Coronary artery (tissue), 2 donors: ENCODE data around the gene TENM3.

Experiments used
- DNase-seq: peaks from one replicate; pipeline ENCODE4 v3.0.0-alpha.2; 2017; ENCODE audit warnings: low spot score
- H3K27ac ChIP-seq, 2 donors: fragments of 200-600 bp; sonication (generic); one replicate each; pipeline ENCODE4 v1.5.1; 2016 to 2019
- H3K4me3 ChIP-seq: fragments of 200-600 bp; sonication (generic); 2 replicates; pipeline ENCODE4 v1.5.1; 2016; ENCODE audit warnings: mild to moderate bottlenecking, moderate library complexity
- TF ChIP-seq, protein P1 (sequence below): fragments of 200-600 bp; sonication (generic); IDR thresholded peaks from one replicate; pipeline ENCODE4 v1.5.1; 2019; ENCODE audit warnings: antibody characterized with exemption

The TENM3 gene

DNA sequence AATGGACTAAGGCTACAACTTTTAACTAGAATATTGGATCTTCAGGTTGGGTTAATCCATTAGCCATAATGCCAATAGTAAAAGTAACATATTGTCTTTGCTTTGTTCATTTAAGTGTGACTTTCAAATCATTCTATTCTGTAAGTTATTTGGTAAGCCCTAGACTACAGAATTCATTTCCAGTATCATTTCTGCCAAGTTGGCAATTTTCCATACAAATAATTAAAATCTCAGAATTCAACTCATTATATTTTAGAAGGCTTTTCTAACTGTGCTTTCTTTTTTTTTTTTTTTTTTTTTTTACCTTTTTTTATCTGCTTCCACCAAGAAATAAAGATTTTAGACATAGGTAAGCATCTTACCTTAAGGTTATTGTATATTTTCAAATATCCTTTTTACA lies 500.6 kb downstream of the TENM3 start:
- TF ChIP-seq, protein P1, sequence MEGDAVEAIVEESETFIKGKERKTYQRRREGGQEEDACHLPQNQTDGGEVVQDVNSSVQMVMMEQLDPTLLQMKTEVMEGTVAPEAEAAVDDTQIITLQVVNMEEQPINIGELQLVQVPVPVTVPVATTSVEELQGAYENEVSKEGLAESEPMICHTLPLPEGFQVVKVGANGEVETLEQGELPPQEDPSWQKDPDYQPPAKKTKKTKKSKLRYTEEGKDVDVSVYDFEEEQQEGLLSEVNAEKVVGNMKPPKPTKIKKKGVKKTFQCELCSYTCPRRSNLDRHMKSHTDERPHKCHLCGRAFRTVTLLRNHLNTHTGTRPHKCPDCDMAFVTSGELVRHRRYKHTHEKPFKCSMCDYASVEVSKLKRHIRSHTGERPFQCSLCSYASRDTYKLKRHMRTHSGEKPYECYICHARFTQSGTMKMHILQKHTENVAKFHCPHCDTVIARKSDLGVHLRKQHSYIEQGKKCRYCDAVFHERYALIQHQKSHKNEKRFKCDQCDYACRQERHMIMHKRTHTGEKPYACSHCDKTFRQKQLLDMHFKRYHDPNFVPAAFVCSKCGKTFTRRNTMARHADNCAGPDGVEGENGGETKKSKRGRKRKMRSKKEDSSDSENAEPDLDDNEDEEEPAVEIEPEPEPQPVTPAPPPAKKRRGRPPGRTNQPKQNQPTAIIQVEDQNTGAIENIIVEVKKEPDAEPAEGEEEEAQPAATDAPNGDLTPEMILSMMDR, result no peak
- Histone ChIP-seq H3K4me3 (no peak overlapping the region), H3K27ac (no peak overlapping the region)
- DNase-seq, result no peak

DNA sequence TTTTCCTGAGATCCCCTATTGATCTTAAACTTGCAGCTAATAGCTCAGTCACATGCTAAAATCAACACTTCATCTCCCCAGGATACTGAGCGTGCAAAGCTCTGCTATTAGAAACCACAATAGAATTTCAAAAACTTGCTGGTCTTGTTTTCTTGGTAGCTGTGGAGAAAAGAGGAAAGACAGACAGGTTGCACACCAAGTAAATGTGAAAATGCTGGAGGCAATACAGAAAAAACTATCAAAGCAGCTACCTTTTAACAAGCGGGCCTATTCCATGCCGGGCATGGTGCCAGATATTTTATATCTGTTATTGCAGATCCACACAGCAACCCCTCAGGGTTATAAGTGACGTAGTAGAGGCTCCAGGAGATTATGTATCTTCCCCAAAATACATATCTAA lies 502.0 kb downstream of the TENM3 start:
- no peak for DNase-seq
- no peak overlapping the region for H3K27ac ChIP-seq
- TF ChIP-seq, protein P1, result no peak
- H3K4me3 ChIP-seq, result no peak overlapping the region

DNA sequence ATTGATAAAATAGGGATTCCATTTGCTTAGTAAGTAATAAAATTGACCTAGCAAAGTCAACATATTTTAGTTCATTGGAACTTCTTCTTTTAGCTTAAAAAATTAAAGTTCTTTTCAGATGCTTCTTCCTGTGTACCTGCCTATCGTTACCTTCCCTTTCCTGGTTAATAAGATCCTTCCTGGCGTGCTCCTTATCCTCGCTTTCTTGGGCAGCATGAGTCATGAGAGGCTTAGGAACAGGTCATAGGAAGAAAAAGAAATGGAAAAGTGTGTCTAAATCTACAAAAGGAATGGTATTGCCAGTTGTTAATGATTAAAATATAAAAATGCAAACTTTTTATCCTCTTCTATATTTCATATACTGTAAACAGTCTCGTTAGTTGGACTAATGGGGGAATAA lies 503.7 kb downstream of the TENM3 start:
- no peak for DNase-seq
- H3K27ac ChIP-seq, result no peak overlapping the region

DNA sequence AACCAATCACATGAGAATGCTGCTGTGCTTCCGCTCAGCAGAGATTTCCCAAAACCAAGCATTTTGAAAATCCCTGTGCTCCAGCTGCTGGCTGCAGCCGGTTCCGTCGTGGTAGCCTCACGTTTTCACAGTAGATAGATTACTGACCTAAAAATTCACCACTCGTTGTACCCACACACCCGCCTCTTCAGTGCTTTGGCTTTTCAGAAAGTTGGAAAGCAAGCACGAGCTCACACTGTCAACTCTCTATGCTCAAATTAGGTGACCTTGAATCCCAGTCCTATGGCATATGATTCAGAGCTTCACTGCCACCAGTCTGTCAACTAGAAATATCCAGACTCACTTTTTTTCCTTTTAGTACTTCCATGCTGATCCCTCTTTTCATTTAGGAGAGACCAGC lies 505.1 kb downstream of the TENM3 start:
- TF ChIP-seq, protein P1, result no peak
- no peak overlapping the region for H3K27ac ChIP-seq
- no peak overlapping the region for H3K4me3 ChIP-seq
- no peak for DNase-seq

More for the DNA sequence above, 503.7 kb downstream of the TENM3 start:
- no peak overlapping the region for H3K4me3 ChIP-seq
- TF ChIP-seq, protein P1, result no peak

DNA sequence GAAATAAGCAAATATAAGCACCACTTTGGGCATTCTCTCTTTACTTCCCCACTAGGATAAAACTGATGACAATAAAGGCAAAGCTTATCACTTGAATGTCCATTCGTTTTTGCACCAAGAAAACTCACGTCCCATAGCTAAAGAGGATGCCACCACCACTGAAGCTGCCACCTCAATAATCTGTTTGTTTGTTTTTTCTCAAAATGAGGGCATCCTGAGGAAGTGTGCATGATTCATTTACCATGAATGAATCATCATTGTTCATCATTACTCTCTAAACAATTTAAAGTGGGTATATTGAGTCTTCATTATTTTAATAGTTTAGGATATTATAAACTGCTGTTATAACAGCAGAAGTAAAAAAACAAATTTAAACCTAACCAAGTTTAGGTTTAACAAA lies 505.7 kb downstream of the TENM3 start:
- DNase-seq, result no peak
- no peak overlapping the region for H3K27ac ChIP-seq
- TF ChIP-seq, protein P1, result no peak

DNA sequence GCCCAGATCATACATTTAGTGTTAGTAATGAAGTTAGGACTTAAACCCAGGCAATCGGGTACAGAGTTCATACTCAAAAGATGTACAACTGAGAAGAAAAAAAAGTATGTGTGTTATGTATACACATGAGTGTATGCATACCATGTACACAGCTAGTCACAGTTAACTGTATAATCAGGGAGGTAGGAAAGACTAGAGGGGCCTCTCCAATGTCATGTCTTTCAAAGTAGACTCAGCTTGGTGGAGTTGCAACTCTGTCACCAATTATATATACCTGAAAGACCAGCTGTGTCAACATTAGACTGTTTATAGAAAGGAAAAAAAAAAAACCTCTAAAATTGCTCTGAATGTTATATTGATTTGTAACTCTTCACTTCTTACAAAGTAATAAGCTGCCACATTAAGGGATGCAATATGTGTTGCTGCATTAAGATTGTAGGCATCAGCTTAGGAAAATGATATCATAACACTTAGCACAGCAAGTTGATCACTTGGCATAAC lies 506.5 kb downstream of the TENM3 start:
- Histone ChIP-seq H3K27ac (no peak overlapping the region), H3K4me3 (no peak overlapping the region)
- TF ChIP-seq, protein P1, result no peak
- no peak for DNase-seq

More for the DNA sequence above, 505.7 kb downstream of the TENM3 start:
- H3K4me3 ChIP-seq, result no peak overlapping the region

DNA sequence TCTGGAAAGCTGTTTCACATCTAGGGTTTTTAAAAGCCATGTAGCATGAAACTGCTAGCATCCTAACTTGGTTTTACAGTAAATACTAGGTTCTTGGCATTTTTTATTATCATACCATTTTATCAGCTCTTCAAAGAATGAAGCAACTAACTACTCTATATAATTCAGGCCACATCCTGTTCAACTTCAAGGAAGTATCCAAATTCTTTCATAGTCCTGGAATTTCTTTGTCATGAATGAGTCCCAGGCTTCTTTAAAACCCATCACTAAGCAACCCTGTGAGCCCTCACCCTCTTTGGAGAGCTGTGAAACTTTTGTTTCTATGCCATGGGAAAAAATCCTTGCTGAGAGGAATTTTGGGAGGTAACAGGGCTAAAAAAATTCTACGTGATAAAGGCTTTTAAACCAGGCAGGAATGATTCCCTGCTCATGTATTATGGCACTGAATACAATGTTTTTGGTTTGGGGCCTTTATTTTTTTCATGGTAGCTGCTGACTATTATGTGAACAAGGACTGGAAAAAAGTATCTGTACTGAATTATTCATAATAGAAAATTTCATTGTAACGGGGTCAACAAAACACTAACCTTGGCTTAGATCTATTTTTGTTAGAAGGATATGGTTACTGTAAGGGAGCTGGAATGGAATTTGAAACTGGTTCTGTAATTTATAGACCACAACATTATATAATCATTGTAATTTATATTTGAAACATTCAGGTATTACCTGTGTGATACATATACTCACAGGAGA lies 509.1 kb downstream of the TENM3 start:
- no peak for DNase-seq
- Histone ChIP-seq H3K27ac (no peak overlapping the region), H3K4me3 (no peak overlapping the region)
- TF ChIP-seq, protein P1, result no peak
